Ramos (cell line): ENCODE measurements around the gene GPR55.
"Not testable (repeated sequence)": the region's sequence is repeated elsewhere in the genome, so short reads cannot be mapped to it uniquely, and the experiment has no call there.

Experiments
- in situ Hi-C: fragments of 300-500 bp; cut with MboI; formaldehyde crosslinking; loops from one replicate; pipeline ENCODE4 v1.14.3; 2022; ENCODE audit warnings: low sequenced_read_pairs; ENCODE audit not compliant: unreplicated experiment

The GPR55 gene

GRCh38 chr2:230924470-230925341, at the start of gene GPR55:
GPR55 (minus strand) TSS chr2:230925242; CDS start chr2:230910962, 14,280 bp downstream.
- in situ Hi-C loops = loop anchor here (5.0 kb wide), 1 partner anchor 63 kb away; no protein-coding TSS in a partner anchor

GRCh38 chr2:230974096-230974913, 49.3 kb upstream of the GPR55 start:
- in situ Hi-C loops = no loop called here

GRCh38 chr2:230972046-230972445, 47.0 kb upstream of the GPR55 start:
- in situ Hi-C loops = no loop called here

GRCh38 chr2:230969659-230970015, 44.6 kb upstream of the GPR55 start:
- in situ Hi-C loops = no loop called here

GRCh38 chr2:230968921-230969658, 44.0 kb upstream of the GPR55 start:
- in situ Hi-C loops = no loop called here

GRCh38 chr2:230968314-230968713, 43.3 kb upstream of the GPR55 start:
- in situ Hi-C loops = not testable (repeated sequence)

GRCh38 chr2:230967113-230967512, 42.1 kb upstream of the GPR55 start:
- in situ Hi-C loops = no loop called here

GRCh38 chr2:230964136-230964730, 39.2 kb upstream of the GPR55 start:
- in situ Hi-C loops = no loop called here

- in situ Hi-C loops = no loop called here
Observed at GRCh38 chr2:230961091-230961491, 36.0 kb upstream of the GPR55 start.

- in situ Hi-C loops = no loop called here
Observed at GRCh38 chr2:230960026-230960425, 35.0 kb upstream of the GPR55 start.

GRCh38 chr2:230958820-230959756, 34.0 kb upstream of the GPR55 start:
- in situ Hi-C loops = no loop called here

GRCh38 chr2:230957756-230958391, 32.8 kb upstream of the GPR55 start:
- in situ Hi-C loops = no loop called here

GRCh38 chr2:230956827-230957755, 32.0 kb upstream of the GPR55 start:
- in situ Hi-C loops = no loop called here

- in situ Hi-C loops = no loop called here
Observed at GRCh38 chr2:230955163-230955737, 30.2 kb upstream of the GPR55 start.

- in situ Hi-C loops = no loop called here
Observed at GRCh38 chr2:230954746-230955145, 29.7 kb upstream of the GPR55 start.

- in situ Hi-C loops = no loop called here
Observed at GRCh38 chr2:230953845-230954244, 28.8 kb upstream of the GPR55 start.

- in situ Hi-C loops = no loop called here
Observed at GRCh38 chr2:230952226-230952956, 27.3 kb upstream of the GPR55 start.
